BLaER1 treated with 17β-estradiol and CSF1 and Interleukin-3, amounts not matched to agents 10 nM and 100 nM (cell line): Measurements from ENCODE around the gene SPRYD3.

ENCODE experiments used
- H3K27ac ChIP-seq, 11 experiments: shearing (Covaris generic); formaldehyde crosslinking; 2 replicates each; pipeline ENCODE4 v1.8.1; 2022
- H3K27me3 ChIP-seq, 11 experiments: shearing (Covaris generic); formaldehyde crosslinking; 2 replicates each; pipeline ENCODE4 v1.8.1; 2022
- H3K36me3 ChIP-seq, 11 experiments: shearing (Covaris generic); formaldehyde crosslinking; 2 replicates each; pipeline ENCODE4 v1.8.1; 2022
- H3K4me1 ChIP-seq, 10 experiments: shearing (Covaris generic); formaldehyde crosslinking; 2 replicates each; pipeline ENCODE4 v1.8.1; 2022
- H3K4me2 ChIP-seq, 11 experiments: shearing (Covaris generic); formaldehyde crosslinking; 2 replicates each; pipeline ENCODE4 v1.8.1; 2022
- H3K4me3 ChIP-seq, 10 experiments: shearing (Covaris generic); formaldehyde crosslinking; 2 replicates each; pipeline ENCODE4 v1.8.1; 2022
- H3K9ac ChIP-seq, 11 experiments: shearing (Covaris generic); formaldehyde crosslinking; 2 replicates each; pipeline ENCODE4 v1.8.1; 2022
- H3K9me3 ChIP-seq, 11 experiments: shearing (Covaris generic); formaldehyde crosslinking; replicated peaks in 1 of 11; 2 replicates each; pipeline ENCODE4 v1.8.1; 2022
- H4K20me1 ChIP-seq, 11 experiments: shearing (Covaris generic); formaldehyde crosslinking; 2 replicates each; pipeline ENCODE4 v1.8.1; 2022
- Cebpa-rat ChIP-seq, 11 experiments: shearing (Covaris generic); IDR thresholded peaks; 2 replicates each; pipeline ENCODE4 v1.8.1; 2022

Gene SPRYD3

DNA sequence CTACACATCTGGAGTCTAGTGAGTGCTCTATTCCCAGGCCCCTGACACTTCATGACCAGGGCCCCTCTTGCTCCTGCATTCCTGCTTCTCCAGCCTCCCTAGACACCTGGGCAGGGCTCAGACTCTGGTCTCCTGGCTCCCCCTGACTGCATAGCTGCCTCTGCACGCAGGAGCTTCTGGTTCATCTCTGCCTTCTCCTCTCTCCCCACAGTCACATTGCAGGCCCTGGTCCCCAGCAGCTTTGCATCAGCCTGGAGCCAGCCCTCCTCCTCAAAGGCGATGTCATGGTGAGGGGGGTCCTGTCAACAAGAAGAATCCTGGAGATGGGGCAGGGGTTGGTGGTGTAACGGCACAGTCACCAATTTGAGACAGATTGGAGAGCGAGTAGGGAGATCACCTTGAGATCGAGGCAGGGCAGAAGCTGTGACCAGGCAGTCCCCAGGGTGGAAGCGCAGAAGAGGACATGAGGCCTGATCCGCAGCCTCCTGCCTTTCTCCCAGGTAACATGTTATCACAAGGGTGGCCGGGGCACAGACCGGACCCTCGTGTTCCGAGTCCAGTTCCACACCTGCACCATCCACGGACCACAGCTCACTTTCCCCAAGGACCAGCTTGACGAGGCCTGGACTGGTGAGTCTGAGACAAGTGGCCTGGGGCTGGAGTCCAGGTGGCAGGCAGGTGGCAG is 21.2 kb downstream of the SPRYD3 start:
- H3K9ac ChIP-seq = no peak overlapping the region; a peak in 1 of 22 replicates

DNA sequence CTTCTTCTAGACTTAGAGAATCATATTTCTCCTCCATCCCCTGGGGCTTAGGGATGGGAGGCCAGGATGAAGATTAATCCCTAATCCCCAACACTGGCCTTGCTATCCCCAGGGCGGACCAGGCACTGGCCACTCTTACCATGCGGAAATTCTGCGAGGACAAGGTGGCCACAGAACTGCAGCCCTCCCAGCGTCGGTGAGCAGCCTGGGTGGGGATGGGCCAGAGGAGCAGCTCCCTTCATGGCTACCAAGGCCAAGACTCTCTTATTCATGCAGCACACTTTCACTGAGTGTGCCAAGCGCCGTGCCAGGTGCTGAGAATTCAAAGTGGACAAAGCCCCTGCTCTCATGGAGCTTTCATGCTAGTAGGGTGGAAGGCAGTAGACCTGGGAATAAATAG is 22.3 kb downstream of the SPRYD3 start:
- H3K4me2 ChIP-seq = no peak overlapping the region
- 0 out of 22 replicates have a peak overlapping the region, but pooled peaks of 1 of the 11 experiments have one; percentile 5 for H3K9ac ChIP-seq
- no peaks in the 10 kb centered on the region for H3K27me3 ChIP-seq
- H3K27ac ChIP-seq = no peak overlapping the region
- peaks cover 0 to 5% (median 0%) of the 10 kb centered on the region in 11 experiments; a peak in 2 of 22 replicates for H4K20me1 ChIP-seq
- H3K36me3 ChIP-seq = no peaks in the 10 kb centered on the region
- peaks cover 12 to 27% (median 15%) of the 10 kb centered on the region in 10 experiments; a peak in 19 of 20 replicates for H3K4me1 ChIP-seq
- TF ChIP-seq Cebpa-rat (IDR thresholded peaks at IDR 0.05) = no peak
- H3K4me3 ChIP-seq = no peak overlapping the region
- no peaks in the 10 kb centered on the region for H3K9me3 ChIP-seq

More for the DNA sequence above, 21.2 kb downstream of the SPRYD3 start:
- Histone ChIP-seq H3K4me2 (no peak overlapping the region), H3K27me3 (no peaks in the 10 kb centered on the region), H3K4me1 (peaks cover 9 to 21% (median 14%) of the 10 kb centered on the region in 10 experiments; a peak in 19 of 20 replicates), H3K36me3 (no peaks in the 10 kb centered on the region), H3K9me3 (no peaks in the 10 kb centered on the region), H3K27ac (no peak overlapping the region), H4K20me1 (peaks cover 0 to 8% (median 0%) of the 10 kb centered on the region in 11 experiments; a peak in 2 of 22 replicates), H3K4me3 (no peak overlapping the region)
- TF ChIP-seq Cebpa-rat (IDR thresholded peaks at IDR 0.05) = no peak

DNA sequence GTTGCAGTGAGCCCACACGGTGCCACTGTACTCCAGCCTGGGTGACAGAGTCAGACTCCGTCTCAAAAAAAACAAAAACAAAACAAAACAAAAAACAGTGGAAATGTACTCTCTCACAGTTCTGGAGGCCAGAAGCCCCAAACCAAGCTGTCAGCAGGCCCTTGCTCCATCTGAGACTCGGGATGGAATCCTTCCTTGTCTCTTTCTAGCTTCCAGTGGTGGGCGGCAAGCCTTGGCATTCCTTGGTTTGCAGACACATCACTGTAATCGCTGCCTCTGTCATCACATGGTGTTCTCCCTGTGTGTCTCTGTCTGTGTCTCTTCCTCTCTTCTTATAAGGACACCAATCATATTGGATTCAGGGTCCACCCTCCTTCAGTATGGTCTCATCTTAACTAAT is 22.9 kb downstream of the SPRYD3 start:
- Histone ChIP-seq H3K27me3 (no peaks in the 10 kb centered on the region), H4K20me1 (peaks cover 0 to 8% (median 0%) of the 10 kb centered on the region in 11 experiments; a peak in 1 of 22 replicates), H3K4me1 (peaks cover 14 to 30% (median 20%) of the 10 kb centered on the region in 10 experiments), H3K4me3 (no peak overlapping the region), H3K4me2 (0 out of 22 replicates have a peak overlapping the region, but pooled peaks of 1 of the 11 experiments have one; percentile 7), H3K36me3 (no peaks in the 10 kb centered on the region), H3K27ac (no peak overlapping the region), H3K9ac (no peak overlapping the region), H3K9me3 (no peaks in the 10 kb centered on the region)
- no peak for TF ChIP-seq Cebpa-rat (IDR thresholded peaks at IDR 0.05)

DNA sequence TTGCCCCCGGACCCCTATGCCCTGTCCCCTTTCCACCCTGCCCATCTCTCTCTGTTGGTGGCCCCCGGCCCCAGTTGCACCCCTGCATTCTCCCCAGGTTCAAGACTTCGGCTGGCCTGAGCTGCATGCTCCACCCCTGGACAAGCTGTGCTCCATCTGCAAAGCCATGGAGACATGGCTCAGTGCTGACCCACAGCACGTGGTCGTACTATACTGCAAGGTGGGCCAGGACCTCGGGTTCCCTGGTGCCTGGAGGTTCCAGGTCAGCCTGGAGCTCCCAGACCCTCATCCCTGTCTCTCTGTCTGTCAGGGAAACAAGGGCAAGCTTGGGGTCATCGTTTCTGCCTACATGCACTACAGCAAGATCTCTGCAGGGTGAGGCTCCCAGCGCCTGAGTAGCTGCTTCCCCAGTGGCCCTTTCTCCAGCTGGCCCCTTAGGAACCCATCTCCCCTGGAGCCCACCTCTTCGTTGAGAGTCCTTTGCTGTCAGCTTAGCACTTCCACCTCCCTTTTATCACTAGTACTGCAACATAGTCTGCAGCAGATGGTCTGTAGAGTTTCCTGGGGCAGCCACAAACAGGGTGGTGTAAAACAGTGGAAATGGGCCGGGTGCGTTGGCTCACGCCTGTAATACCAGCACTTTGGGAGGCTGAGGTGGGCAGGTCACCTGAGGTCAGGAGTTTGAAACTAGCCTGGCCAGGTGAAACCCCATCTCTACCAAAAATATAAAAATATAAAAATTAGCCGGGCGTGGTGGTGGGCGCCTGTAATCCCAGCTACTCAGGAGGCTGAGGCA is 23.5 kb downstream of the SPRYD3 start:
- TF ChIP-seq Cebpa-rat (IDR thresholded peaks at IDR 0.05) = no peak
- H3K9ac ChIP-seq = no peak overlapping the region
- H3K27me3 ChIP-seq = no peaks in the 10 kb centered on the region
- no peaks in the 10 kb centered on the region for H3K36me3 ChIP-seq
- peaks cover 14 to 34% (median 26%) of the 10 kb centered on the region in 10 experiments for H3K4me1 ChIP-seq
- no peak overlapping the region for H3K4me2 ChIP-seq
- H3K4me3 ChIP-seq = no peak overlapping the region
- H3K27ac ChIP-seq = no peak overlapping the region
- no peaks in the 10 kb centered on the region for H3K9me3 ChIP-seq
- peaks cover 0 to 14% (median 0%) of the 10 kb centered on the region in 11 experiments; a peak in 1 of 22 replicates for H4K20me1 ChIP-seq

DNA sequence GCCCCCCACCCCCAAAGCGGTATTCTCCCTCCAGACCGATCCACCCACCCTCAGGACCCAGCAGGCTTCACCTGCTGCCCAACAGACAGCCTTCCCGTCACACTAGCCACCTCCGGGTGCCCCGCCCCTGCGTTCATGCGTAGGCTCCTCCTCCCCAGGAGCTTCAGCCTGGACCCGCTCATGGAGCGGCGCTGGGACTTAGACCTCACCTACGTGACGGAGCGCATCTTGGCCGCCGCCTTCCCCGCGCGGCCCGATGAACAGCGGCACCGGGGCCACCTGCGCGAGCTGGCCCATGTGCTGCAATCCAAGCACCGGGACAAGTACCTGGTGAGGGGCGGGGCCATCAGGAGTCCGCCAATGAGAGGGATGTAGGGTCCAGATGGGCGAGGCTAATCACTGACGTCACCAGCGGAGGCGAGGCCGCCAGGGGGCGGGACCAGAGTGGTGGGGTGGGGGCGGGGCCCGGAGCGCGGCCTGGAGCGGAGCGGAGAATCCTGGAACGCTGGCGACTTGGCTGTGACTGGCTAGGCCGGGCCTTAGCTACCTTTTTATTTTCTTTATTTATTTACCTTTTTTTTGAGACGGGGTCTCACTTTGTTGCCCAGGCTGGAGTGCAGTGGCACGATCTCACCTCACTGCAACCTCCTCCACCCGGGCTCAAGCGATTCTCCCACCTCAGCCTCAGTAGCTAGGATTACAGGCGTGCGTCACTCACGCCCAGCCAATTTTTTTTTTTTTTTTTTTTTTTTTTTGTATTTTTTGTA is 24.9 kb downstream of the SPRYD3 start:
- H4K20me1 ChIP-seq = 0 out of 22 replicates have a peak, but pooled peaks cover 0 to 17% (median 0%) of the 10 kb centered on the region in 11 experiments
- peak overlapping the region; percentile 38 to 81 (median 74); a peak in 21 of 22 replicates for H3K9ac ChIP-seq
- H3K4me3 ChIP-seq = peak overlapping the region; percentile 64 to 90 (median 80)
- TF ChIP-seq Cebpa-rat (IDR thresholded peaks at IDR 0.05) = no peak
- no peaks in the 10 kb centered on the region for H3K9me3 ChIP-seq
- H3K27me3 ChIP-seq = no peaks in the 10 kb centered on the region
- H3K4me2 ChIP-seq = peak overlapping the region; percentile 68 to 99 (median 91)
- H3K27ac ChIP-seq = peak overlapping the region in 10 of 11 experiments; percentile 25 to 68 (median 52); a peak in 18 of 22 replicates
- H3K36me3 ChIP-seq = no peaks in the 10 kb centered on the region
- H3K4me1 ChIP-seq = peaks cover 25 to 47% (median 38%) of the 10 kb centered on the region in 10 experiments

DNA sequence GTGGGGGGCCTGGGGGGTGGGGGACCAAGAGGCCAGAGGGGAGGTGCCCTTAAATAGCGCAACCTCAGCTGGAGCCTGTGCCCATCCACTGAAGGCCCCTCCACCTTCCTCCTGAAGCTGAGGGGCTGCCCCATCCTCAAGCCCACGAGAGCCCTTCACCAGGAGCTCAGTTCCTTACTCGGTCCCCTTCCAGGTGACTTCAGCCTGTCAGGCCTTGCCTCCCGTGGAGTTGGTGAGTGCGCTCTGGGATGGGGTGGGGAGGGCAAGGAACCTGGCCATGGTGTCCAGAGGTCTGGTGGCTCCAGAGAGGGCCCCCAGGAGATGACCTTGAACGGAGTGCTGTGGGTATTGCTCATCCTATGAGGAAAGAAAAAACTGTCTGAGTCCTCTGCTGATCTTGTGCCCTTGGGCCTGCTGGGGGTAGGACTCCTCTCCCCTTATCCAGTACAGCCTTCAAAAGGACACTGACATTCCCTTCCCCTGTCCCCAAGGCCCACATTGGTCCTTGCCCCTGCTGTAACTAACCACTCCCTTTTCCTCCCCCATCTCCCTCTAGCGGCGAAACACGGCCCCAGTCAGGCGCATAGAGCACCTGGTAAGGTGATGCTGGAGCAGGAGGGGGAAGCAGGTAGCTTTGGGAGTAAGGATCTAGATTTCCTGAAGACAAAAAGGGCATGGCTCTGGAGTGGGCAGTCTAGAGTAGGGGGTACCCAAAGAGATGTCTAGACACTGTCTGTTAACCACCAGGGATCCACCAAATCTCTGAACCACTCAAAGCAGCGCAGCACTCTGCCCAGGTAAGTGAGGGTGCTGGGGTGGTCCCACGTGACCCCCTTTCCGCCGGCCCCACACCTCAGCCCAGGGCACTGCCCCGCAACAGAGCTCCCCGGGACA is 25.7 kb downstream of the SPRYD3 start:
- peak overlapping the region; percentile 64 to 90 (median 80) for H3K4me3 ChIP-seq
- H3K27me3 ChIP-seq = no peaks in the 10 kb centered on the region
- no peak for TF ChIP-seq Cebpa-rat (IDR thresholded peaks at IDR 0.05)
- H3K9ac ChIP-seq = peak overlapping the region; percentile 38 to 81 (median 74); a peak in 21 of 22 replicates
- peak overlapping the region; percentile 68 to 99 (median 91) for H3K4me2 ChIP-seq
- peaks cover 34 to 56% (median 47%) of the 10 kb centered on the region in 10 experiments for H3K4me1 ChIP-seq
- no peaks in the 10 kb centered on the region for H3K9me3 ChIP-seq
- H3K36me3 ChIP-seq = no peaks in the 10 kb centered on the region
- 0 out of 22 replicates have a peak, but pooled peaks cover 0 to 17% (median 0%) of the 10 kb centered on the region in 11 experiments for H4K20me1 ChIP-seq
- H3K27ac ChIP-seq = peak overlapping the region in 10 of 11 experiments; percentile 25 to 68 (median 52); a peak in 18 of 22 replicates

DNA sequence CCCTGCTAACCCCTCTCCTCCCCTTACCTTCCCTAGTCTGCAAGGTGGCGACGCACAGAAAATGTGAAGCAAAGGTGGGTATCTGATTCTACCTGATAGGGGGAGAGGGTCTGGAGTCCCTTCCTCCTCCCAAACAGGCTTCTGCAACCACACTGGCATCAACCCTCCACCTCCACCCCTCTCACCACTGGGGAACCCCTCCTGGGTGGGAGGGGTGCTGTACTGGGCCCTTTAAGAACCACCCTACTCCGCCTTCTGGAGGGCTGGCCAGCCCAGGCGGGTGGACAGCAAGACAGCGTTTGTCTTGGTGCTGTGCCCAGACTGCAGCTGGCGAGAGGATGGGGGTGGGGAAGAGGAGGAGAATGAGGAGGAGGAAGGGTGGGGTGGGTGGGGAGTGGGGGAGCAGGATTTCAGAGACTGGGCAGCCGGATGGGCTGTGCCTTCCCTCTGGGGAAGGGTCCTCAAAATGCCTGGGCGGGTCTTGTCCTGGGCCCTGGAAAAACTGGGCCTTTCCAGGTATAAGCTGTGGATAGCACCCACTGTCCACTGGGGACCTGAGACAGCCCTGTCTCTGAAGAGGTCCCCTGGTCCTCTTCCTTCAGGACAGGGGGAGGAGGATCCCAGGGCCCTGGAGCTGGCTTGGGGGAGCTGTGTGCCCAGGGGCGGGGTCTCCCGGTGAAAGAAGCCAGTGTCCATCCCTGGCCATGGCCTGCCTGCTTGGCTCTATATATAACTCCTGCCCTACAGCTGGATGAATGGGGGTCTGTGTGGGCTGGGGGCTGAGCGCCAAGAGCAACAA is 26.6 kb downstream of the SPRYD3 start:
- no peaks in the 10 kb centered on the region for H3K36me3 ChIP-seq
- H4K20me1 ChIP-seq = 0 out of 22 replicates have a peak, but pooled peaks cover 0 to 17% (median 0%) of the 10 kb centered on the region in 11 experiments
- H3K4me1 ChIP-seq = peaks cover 42 to 64% (median 55%) of the 10 kb centered on the region in 10 experiments
- no peaks in the 10 kb centered on the region for H3K9me3 ChIP-seq
- H3K9ac ChIP-seq = 0 out of 22 replicates have a peak overlapping the region, but pooled peaks of 1 of the 11 experiments have one; percentile 7
- H3K4me2 ChIP-seq = peak overlapping the region in 4 of 11 experiments; percentile 3 to 98 (median 52); a peak in 1 of 22 replicates
- no peaks in the 10 kb centered on the region for H3K27me3 ChIP-seq
- TF ChIP-seq Cebpa-rat (IDR thresholded peaks at IDR 0.05) = no peak
- peak overlapping the region in 2 of 11 experiments; percentile 22 to 48; a peak in 1 of 22 replicates for H3K27ac ChIP-seq
- no peak overlapping the region for H3K4me3 ChIP-seq
